ENCODE results near the gene COMT.

DNA sequence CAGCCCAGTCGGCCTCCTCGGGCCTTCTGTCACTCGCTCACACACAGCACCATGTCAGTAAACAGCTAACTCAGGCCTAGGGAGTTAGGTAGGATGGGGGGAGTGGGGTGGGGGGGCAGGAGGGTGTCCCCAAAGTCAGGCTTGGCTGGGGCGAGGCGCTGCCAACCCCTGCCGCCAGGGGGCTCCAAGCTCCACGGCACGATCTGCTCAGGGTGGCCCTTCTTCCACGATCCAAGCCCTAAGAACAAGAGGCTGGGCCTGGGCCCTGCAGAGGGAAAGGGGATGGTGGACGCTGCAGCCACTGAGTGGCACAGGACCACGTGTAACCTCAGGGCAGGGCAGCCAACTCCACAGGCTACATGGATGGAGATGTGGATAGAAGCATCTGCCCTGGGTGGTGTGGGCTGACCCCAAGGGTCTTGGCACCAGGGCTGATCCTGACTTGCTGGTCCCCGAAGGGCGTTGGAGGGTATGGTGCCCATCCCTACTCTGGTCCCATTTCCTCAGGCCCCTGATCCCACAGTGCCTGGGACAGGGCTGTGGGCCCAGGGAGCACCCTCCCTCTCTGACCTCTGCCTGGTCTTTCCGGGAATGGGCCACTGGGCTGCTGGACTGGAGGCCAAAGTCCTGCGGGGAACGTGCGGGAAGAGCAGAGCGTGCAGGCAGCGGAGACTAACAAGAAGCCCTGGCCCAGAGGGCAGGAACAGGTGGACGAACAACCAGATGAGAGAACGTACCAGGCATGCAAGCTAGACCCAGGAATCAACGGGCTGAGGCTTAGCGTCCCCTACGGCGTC lies 29.1 kb downstream of the COMT start:
- no peak for TF ChIP-seq POLR2A (IDR thresholded peaks at IDR 0.05; ENCODE audit: borderline replicate concordance, extremely low read depth, insufficient read depth, insufficient read length)
- peak; percentile 56 to 96 (median 94); a peak in 5 of 6 replicates for TF ChIP-seq CTCF (IDR thresholded peaks at IDR 0.05 in 2 of 3, conservative IDR thresholded peaks at IDR 0.05 in 1 of 3; ENCODE audit: borderline replicate concordance in 1 of 3, insufficient read depth in 1 of 3, low read depth in 2 of 3, low read length in 2 of 3)
- 0 out of 2 replicates have a peak, but pooled peaks have one; percentile 0 for TF ChIP-seq POLR2AphosphoS5 (IDR thresholded peaks at IDR 0.05; ENCODE audit: low read depth, low read length)
- no peak for TF ChIP-seq EZH2 (IDR thresholded peaks at IDR 0.05)
- no peak for TF ChIP-seq ZNF274 (IDR thresholded peaks at IDR 0.05; ENCODE audit: low read depth, low read length)
- TF ChIP-seq FOSL1 (IDR thresholded peaks at IDR 0.05; ENCODE audit: low read depth) = no peak
- TF ChIP-seq, protein P1, sequence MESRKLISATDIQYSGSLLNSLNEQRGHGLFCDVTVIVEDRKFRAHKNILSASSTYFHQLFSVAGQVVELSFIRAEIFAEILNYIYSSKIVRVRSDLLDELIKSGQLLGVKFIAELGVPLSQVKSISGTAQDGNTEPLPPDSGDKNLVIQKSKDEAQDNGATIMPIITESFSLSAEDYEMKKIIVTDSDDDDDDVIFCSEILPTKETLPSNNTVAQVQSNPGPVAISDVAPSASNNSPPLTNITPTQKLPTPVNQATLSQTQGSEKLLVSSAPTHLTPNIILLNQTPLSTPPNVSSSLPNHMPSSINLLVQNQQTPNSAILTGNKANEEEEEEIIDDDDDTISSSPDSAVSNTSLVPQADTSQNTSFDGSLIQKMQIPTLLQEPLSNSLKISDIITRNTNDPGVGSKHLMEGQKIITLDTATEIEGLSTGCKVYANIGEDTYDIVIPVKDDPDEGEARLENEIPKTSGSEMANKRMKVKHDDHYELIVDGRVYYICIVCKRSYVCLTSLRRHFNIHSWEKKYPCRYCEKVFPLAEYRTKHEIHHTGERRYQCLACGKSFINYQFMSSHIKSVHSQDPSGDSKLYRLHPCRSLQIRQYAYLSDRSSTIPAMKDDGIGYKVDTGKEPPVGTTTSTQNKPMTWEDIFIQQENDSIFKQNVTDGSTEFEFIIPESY (IDR thresholded peaks at IDR 0.05; ENCODE audit: extremely low read depth, insufficient replicate concordance, low read length) = no peak
- TF ChIP-seq RAD21 (IDR thresholded peaks at IDR 0.05; ENCODE audit: low read depth) = peak; percentile 89
